Measurements from ENCODE around the gene ADRA2B.
A peak's percentile ranks its signal among the peaks of the same experiment; 100 is the strongest.
"Not testable (repeated sequence)": the region's sequence is repeated elsewhere in the genome, so short reads cannot be mapped to it uniquely, and the experiment has no call there.

Gene ADRA2B

GRCh38 chr2:96116424-96116878 is at the start of gene ADRA2B:
ADRA2B (minus strand) TSS chr2:96116571; CDS start chr2:96116149, 422 bp downstream.
- no peak for TF ChIP-seq FOXP2 (optimal IDR thresholded peaks at IDR 0.05; ENCODE audit: control extremely low read depth, extremely low read length, insufficient read depth)
- TF ChIP-seq EZH2 (IDR thresholded peaks at IDR 0.05): no peak
- no peak within 1 kb of the TSS for H3K27ac ChIP-seq
- H3K9me3 ChIP-seq (ENCODE audit: low read depth, low read length): no peaks in the 10 kb centered on the region
- H3K4me3 ChIP-seq: peak within 1 kb of the TSS; percentile 77
- no peak for DNase-seq (ENCODE audit: low read depth, low spot score)
- H3K9ac ChIP-seq (ENCODE audit: insufficient read length): no peak within 1 kb of the TSS
- H3K36me3 ChIP-seq (ENCODE audit: insufficient read depth, low read length): no peaks in the 10 kb centered on the region

DNA sequence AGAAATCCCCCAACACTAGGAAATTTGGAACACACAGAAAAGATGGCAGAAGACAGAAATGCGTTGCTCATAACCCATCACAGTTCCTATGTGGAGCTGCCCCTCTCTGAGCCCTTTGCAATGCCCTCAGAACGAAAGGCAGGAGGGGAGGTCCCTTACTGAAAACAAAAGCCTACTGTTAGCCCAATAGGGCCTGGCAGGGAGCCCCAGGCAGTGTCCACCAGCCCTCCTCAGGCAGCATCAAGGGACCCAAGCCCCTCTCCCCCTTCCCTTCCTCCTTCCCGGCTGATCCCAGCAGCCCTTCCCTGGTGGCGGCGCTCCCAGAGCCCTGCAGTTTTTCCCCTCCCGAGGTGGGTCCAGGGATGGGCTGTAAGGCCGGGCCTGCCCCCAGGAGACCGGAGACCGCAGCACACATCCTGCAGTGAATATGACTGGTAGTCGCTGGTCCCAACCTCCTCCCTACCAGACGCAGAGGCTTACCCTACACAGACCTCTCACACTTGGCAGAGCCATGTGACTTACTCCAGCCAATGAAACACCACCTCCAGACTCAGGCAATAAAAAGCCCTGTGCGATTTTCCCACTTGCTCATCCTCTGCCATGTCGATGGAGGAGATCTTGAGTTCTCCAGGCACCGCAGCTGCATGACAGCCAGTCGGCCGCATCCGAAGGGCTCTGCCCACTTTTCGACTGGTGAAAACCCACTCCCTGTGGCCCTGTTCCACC is 48.3 kb upstream of the ADRA2B start:
- no peak overlapping the region for H3K4me3 ChIP-seq
- H3K9me3 ChIP-seq (ENCODE audit: low read depth, low read length): no peaks in the 10 kb centered on the region
- H3K9ac ChIP-seq (ENCODE audit: insufficient read length): no peak overlapping the region
- H3K27ac ChIP-seq: no peak overlapping the region
- no peak for DNase-seq (ENCODE audit: low read depth, low spot score)
- no peak for TF ChIP-seq POLR2AphosphoS5 (IDR thresholded peaks at IDR 0.05; ENCODE audit: borderline replicate concordance, low read depth, low read length)
- TF ChIP-seq FOXP2 (optimal IDR thresholded peaks at IDR 0.05; ENCODE audit: control extremely low read depth, extremely low read length, insufficient read depth): no peak
- no peak for TF ChIP-seq EZH2 (IDR thresholded peaks at IDR 0.05)
- H3K36me3 ChIP-seq (ENCODE audit: insufficient read depth, low read length): no peaks in the 10 kb centered on the region

DNA sequence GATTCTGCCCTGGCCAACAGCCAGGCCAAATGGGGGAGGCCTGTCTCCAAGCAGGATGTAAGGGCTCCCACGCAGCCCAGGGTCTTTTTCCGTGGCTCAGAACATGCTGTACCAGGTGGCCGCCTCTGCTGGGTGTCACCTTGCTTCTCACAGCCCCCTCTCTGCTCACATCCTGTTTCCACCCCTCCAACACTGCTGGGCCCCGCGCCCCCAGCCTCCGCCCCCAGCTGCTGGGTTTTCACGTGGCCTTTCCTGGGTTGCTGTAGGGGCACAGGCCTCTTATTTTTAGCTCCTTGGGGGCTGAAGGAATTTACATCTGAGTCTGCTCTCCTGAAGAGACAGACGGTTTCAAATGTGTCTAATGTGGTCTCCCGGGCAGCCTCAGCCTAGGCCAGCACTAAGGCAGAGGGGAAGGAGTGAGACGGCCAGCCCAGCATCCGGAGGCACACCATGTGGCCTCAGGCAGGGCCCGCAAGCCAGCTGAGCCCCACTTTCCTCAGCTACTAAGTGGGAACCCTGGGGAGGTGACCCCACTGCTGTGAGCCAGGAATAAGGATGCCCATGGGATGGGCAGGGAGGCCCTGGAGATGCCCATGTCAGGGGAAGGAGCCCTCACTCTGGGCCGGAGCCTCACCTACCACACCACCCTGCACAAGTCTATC is 47.5 kb upstream of the ADRA2B start:
- Histone ChIP-seq H3K9me3 (ENCODE audit: low read depth, low read length) (no peaks in the 10 kb centered on the region), H3K9ac (ENCODE audit: insufficient read length) (no peak overlapping the region), H3K4me3 (no peak overlapping the region), H3K27ac (no peak overlapping the region), H3K36me3 (ENCODE audit: insufficient read depth, low read length) (no peaks in the 10 kb centered on the region)
- no peak for TF ChIP-seq FOXP2 (optimal IDR thresholded peaks at IDR 0.05; ENCODE audit: control extremely low read depth, extremely low read length, insufficient read depth)
- TF ChIP-seq EZH2 (IDR thresholded peaks at IDR 0.05): no peak
- no peak for TF ChIP-seq POLR2AphosphoS5 (IDR thresholded peaks at IDR 0.05; ENCODE audit: borderline replicate concordance, low read depth, low read length)
- no peak for DNase-seq (ENCODE audit: low read depth, low spot score)

GRCh38 chr2:96163415-96163767 is 47.0 kb upstream of the ADRA2B start:
- no peak overlapping the region for H3K4me3 ChIP-seq
- no peak for DNase-seq (ENCODE audit: low read depth, low spot score)
- TF ChIP-seq EZH2 (IDR thresholded peaks at IDR 0.05): no peak
- TF ChIP-seq POLR2AphosphoS5 (IDR thresholded peaks at IDR 0.05; ENCODE audit: borderline replicate concordance, low read depth, low read length): no peak
- TF ChIP-seq FOXP2 (optimal IDR thresholded peaks at IDR 0.05; ENCODE audit: control extremely low read depth, extremely low read length, insufficient read depth): no peak
- H3K36me3 ChIP-seq (ENCODE audit: insufficient read depth, low read length): no peaks in the 10 kb centered on the region
- H3K9me3 ChIP-seq (ENCODE audit: low read depth, low read length): no peaks in the 10 kb centered on the region
- H3K27ac ChIP-seq: no peak overlapping the region
- no peak overlapping the region for H3K9ac ChIP-seq (ENCODE audit: insufficient read length)

- Histone ChIP-seq H3K27ac (no peak overlapping the region), H3K9ac (ENCODE audit: insufficient read length) (no peak overlapping the region), H3K4me3 (no peak overlapping the region), H3K9me3 (ENCODE audit: low read depth, low read length) (no peaks in the 10 kb centered on the region), H3K36me3 (ENCODE audit: insufficient read depth, low read length) (no peaks in the 10 kb centered on the region)
- no peak for TF ChIP-seq POLR2AphosphoS5 (IDR thresholded peaks at IDR 0.05; ENCODE audit: borderline replicate concordance, low read depth, low read length)
- no peak for TF ChIP-seq EZH2 (IDR thresholded peaks at IDR 0.05)
- no peak for DNase-seq (ENCODE audit: low read depth, low spot score)
Observed at GRCh38 chr2:96161898-96162297, 45.5 kb upstream of the ADRA2B start.

GRCh38 chr2:96160366-96160765 is 44.0 kb upstream of the ADRA2B start:
- H3K4me3 ChIP-seq; DNase-seq (ENCODE audit: low read depth, low spot score); H3K9ac ChIP-seq (ENCODE audit: insufficient read length); H3K36me3 ChIP-seq (ENCODE audit: insufficient read depth, low read length); H3K27ac ChIP-seq; H3K9me3 ChIP-seq (ENCODE audit: low read depth, low read length): not testable (repeated sequence)

GRCh38 chr2:96159084-96159830 is 42.9 kb upstream of the ADRA2B start:
- Histone ChIP-seq H3K36me3 (ENCODE audit: insufficient read depth, low read length) (no peaks in the 10 kb centered on the region), H3K4me3 (no peak overlapping the region), H3K9ac (ENCODE audit: insufficient read length) (no peak overlapping the region), H3K9me3 (ENCODE audit: low read depth, low read length) (no peaks in the 10 kb centered on the region), H3K27ac (no peak overlapping the region)
- no peak for DNase-seq (ENCODE audit: low read depth, low spot score)
- TF ChIP-seq EZH2 (IDR thresholded peaks at IDR 0.05): no peak
- TF ChIP-seq POLR2AphosphoS5 (IDR thresholded peaks at IDR 0.05; ENCODE audit: borderline replicate concordance, low read depth, low read length): no peak
- no peak for TF ChIP-seq FOXP2 (optimal IDR thresholded peaks at IDR 0.05; ENCODE audit: control extremely low read depth, extremely low read length, insufficient read depth)

GRCh38 chr2:96158554-96158940 is 42.2 kb upstream of the ADRA2B start:
- H3K9ac ChIP-seq (ENCODE audit: insufficient read length): no peak overlapping the region
- H3K4me3 ChIP-seq: no peak overlapping the region
- no peaks in the 10 kb centered on the region for H3K36me3 ChIP-seq (ENCODE audit: insufficient read depth, low read length)
- H3K27ac ChIP-seq: no peak overlapping the region
- no peak for DNase-seq (ENCODE audit: low read depth, low spot score)
- TF ChIP-seq POLR2AphosphoS5 (IDR thresholded peaks at IDR 0.05; ENCODE audit: borderline replicate concordance, low read depth, low read length): no peak
- no peak for TF ChIP-seq FOXP2 (optimal IDR thresholded peaks at IDR 0.05; ENCODE audit: control extremely low read depth, extremely low read length, insufficient read depth)
- TF ChIP-seq EZH2 (IDR thresholded peaks at IDR 0.05): no peak
- H3K9me3 ChIP-seq (ENCODE audit: low read depth, low read length): no peaks in the 10 kb centered on the region

All from SK-N-MC (cell line).